Activated T-cell treated with anti-CD3 and anti-CD28 coated beads for 24 hours (primary cell): ENCODE data around the gene SHC3.

Source experiments
- DNase-seq: peaks from one replicate; pipeline ENCODE4 v3.0.0-alpha.2; 2020; ENCODE audit warnings: low read depth

SHC3 gene

DNA sequence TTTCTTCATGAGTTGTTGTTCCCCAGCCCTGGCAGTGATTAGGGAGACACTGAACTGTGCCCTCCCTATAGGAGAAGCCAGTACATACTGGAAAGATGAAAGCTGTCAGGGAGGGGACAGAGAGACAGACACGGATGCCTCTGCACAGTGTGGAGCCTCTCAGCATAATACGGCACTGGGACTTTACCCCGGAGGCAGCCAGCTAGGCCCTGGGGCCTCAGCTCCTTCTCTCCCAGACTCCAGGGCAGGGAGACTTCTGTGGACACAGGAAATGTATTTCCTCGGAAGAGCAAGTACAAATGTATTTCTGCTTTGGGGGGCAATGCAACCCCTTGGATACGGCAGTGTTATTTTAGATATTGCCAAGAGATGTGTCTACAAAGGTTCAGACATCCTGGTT is 125.3 kb downstream of the SHC3 start:
- no peak for DNase-seq

GRCh38 chr9:89052470-89053097 is 126.0 kb downstream of the SHC3 start:
- no peak for DNase-seq

DNA sequence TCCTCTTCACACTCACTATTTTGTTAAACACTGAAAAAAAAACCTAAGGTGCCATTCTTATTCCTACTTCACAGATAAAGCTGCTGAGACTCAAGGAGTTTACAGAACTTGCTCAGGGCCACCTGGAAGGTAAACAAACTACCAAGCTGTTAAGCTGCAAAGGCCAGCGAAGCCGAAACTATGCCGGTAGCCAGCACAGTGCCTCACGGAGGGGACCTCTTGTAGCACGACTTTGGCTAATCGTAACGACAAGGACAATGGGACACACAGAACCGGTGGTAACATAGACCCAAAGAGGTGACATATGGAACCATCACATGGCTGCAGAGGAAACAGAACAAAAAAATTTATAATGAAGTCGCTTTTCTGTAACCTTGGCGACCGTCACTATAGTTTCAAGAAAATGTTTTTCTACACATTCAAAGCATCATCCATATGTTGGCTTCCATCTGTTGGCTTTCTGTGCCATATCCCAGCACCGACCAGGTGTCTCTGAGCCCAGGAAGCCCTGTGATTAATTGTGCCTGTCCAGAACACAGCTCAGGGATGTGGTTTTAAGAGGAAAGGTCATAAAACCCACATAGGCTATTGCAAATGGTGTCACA is 127.1 kb downstream of the SHC3 start:
- DNase-seq, result no peak

DNA sequence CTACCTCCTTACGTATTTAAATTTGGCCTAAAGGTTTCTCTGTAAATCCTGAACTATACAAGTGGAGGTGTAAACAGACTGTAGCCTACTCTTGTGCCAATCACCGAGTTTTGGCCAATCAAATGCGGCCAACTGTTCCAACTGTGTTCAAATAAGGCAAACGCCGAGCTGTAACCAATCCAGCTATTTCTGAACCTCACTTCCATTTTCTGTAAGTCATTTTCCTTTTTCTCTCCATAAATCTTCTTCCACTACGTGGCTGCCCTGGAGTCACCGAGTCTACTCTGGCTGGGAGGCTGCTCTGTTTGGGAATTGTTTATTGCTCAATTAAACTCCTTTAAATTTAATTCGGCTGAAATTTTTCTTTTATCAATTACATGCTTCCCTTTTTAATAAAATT is 129.0 kb downstream of the SHC3 start:
- no peak for DNase-seq

DNA sequence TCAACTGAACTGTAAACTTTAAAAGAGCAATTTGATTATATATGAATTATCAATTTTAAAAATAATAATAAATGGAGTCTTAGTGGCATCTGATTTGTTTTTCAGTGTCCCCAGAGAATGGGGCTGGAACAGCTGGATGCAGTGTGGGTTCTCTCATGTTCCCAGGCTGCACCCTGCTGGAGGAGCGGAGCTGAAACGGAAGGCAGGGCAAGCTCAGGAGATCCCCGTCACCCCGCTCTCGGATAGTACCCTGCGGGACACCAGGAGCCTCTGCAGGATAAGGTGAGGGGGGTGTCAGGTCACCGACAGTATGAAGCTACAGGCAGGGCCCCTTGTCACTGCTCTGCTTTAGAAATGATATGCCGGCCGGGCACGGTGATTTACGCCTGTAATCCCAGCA is 130.0 kb downstream of the SHC3 start:
- no peak for DNase-seq

GRCh38 chr9:89047667-89048066 is 131.0 kb downstream of the SHC3 start:
- DNase-seq, result no peak

DNA sequence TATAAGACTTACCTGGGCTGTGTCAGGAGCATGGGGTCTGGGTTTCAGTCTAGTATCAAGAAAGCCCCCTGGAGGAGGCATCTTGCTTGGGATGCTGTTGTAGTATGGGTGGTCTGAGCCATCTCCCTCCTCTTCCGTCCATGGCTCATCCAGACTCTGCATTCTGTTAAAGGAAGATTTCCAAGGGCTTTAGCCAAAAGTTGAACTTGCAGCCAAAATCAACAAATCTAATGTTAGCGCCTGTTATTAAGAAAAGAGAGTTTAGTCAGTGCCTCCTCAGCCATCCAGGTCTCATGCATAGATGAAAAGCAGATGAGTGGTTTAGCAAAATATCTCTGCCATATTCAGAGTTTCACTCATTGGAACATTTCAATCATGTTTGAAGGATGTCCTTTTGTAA is 131.8 kb downstream of the SHC3 start:
- DNase-seq, result no peak

GRCh38 chr9:89044881-89045280 is 133.7 kb downstream of the SHC3 start:
- no peak for DNase-seq

DNA sequence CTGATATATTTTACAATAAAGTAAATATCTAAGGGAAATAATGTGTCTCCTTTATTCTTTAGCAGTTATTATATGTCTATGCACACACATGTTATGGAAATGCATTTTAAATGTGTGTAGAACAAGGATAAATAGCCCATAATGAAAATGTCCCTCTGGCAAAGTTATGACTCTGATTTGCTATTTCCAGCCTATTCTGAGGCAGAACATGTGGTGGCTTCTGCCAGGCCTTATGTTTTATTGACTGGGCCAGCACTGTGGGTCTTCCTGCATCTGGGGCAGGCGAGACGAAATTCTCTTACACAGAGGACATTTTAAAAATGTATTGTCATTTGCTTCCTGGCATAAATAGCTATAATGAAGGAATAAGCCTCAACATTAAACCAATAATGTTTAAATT is 134.5 kb downstream of the SHC3 start:
- no peak for DNase-seq

DNA sequence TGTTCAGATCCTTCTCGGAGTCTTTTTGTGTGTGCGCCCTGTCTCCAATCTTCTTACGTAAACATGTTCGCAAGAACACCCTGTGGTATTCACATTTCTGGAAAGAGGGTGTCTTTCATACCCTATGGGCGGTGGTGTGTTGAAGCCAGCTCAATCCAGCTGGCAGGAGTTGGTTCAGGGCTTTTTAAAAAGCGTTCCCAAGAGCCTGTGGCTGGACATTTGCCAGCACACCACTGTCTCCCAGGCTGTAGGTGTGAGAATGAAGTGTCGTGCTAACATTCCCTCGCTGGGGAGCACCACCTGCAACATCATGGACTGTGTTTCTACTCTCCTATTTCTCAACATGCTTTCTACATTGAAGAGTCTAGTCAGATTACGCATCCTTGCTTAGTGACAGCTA is 135.6 kb downstream of the SHC3 start:
- no peak for DNase-seq

- no peak for DNase-seq
Observed at GRCh38 chr9:89039664-89040063, 139.0 kb downstream of the SHC3 start.

DNA sequence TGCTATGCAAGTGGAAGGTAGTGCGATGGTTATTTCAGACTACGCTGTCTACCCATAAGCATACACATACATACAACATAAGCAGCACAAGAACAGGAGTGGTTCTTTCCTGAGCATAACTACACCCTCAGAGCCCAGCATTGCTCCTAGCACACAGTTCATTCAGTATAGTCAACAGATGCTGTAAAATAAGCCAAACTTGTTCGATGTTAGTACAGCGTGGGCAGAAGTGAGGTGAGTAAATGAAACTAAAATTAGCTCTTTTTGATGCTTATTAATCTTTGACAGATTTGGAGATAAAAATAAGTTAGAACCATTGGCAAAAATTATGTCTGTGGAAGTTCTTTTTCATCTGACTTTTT is 139.5 kb downstream of the SHC3 start:
- DNase-seq, result no peak

DNA sequence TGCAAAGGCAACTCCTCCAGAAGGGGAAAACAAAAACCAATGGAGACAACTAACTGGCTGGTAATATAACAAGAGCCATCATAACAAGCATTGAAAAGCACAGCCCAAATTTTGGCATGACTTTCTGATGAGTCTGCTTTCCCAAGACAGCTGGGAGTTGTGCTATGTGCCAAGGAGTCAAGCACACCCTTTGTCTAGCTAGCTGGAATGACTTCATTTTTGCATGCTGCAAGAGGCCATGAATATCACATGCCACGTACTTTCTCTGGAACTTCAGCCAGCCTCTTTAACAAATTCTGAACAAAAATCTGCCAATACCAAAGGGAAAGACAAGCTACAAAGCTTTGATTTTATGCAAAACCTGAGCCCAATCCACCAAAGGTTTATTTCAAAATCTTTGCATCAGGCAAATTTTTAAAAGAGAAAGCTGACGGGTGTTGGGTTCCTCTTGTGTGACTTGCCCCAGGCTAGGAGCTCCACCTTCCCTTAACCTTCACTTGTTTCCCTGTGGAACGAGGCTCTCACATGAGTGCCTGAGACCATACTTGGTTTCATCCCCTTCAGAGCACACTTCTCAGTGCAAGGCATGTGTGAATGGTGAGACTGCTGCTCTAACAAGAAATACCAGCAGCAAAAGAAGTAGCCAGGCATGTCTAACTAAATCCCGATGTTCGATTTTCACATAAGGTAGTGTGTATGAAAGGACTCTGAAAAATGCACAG is 140.1 kb downstream of the SHC3 start:
- no peak for DNase-seq

DNA sequence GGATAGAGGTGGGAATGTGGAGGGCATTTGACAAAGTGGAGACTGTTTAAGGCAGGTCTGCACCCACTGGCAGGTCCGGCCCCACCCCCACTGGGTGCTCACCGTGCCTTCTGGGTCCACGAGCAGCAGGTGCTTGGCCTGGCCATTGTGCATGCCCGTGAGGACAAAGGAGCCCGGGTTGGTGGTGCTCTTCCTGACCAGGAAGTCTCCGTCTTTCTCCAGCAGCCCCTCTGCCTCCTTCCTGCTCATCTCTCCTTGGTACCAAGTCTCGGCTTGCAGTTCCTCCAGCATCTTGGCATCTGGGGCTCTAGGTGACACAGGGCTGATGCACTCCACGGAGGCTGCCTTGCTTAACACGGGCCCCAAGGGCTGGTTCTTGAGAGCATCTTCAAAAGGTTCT is 140.7 kb downstream of the SHC3 start:
- DNase-seq, result no peak

GRCh38 chr9:89037346-89037745 is 141.3 kb downstream of the SHC3 start:
- no peak for DNase-seq

DNA sequence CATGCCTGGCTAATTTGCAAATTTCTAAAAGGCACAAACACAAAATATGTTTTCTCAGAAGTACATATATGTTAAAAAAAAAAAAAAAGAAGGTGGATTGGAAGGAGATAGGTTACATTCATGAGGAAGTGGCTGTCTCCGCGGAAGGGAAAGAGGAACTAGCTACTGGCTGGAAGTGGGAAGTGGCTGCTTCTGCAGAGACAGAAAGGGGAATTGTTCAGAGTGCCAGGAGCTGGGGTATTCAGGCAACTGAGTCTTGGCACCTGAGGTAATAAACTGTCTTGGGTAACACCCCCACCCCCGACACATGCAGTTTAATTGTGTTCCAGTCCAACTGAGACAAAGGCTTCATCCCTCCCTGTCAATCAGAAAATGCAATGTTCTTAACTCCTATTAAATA is 141.7 kb downstream of the SHC3 start:
- no peak for DNase-seq

- DNase-seq, result no peak
Observed at GRCh38 chr9:89036383-89036782, 142.2 kb downstream of the SHC3 start.

DNA sequence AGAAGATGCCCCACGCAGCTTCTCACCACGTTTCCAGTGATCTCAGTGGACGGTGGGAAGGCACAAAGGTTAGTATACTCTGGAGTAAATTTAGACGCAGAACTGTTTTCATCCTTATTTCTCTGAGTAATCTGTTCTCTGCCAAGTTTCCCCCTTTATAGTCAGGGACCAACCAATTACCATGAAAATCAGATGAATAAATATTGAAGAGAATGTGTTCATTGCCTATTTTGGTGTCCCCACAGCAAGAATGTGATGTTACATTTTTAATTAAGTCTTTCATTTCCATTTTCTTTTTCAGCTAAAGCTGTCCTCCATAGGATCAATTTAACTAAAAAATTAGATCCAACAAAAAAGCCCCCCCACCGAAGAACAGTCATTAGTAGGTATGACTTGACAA is 146.0 kb downstream of the SHC3 start:
- DNase-seq, result no peak

GRCh38 chr9:89032173-89032572 is 146.4 kb downstream of the SHC3 start:
- no peak for DNase-seq

DNA sequence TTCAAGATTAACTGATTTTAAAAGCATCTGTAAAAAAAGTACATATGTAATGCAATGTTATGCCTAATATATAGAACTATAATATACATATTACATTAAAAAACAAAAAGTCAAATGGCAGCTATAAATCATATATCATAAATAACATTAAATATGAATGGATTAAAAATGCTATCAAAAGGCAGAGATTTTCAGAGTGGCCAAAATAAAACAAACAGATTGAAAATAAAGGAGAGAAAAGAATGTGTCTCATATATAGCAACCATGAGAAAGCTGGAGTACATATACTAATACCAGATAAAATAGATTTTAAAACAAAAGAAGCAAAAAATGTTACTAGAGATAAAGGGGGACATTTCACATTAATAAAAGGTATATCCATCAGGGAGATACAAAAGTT is 148.8 kb downstream of the SHC3 start:
- DNase-seq, result no peak

GRCh38 chr9:89026876-89027275 is 151.7 kb downstream of the SHC3 start:
- DNase-seq, result no peak

- no peak for DNase-seq
Observed at GRCh38 chr9:89025553-89025952, 153.1 kb downstream of the SHC3 start.

DNA sequence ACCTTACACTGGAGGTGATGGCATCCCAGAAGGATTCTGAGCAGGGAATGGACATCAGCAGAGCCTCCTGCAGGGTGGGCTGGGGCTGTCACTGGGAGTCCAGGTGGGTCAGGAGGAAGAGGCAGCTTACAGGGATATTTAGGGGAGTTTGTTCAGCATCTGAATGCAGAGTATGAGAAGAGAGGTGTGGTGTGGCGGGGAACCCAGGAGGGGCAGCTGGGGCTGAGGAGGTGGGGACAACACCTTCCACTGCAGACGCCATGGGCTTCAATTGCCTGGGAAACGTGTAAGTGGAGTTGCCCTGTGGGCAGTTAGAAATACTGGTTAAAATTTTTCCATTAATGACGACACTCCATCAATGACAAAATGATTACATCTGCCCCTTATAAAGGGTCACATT is 153.9 kb downstream of the SHC3 start:
- no peak for DNase-seq

- DNase-seq, result no peak
Observed at GRCh38 chr9:89023740-89024139, 154.9 kb downstream of the SHC3 start.
